NCI-H226 (cell line): ENCODE measurements around the gene PTGES2.
"Not testable (repeated sequence)": the region's sequence is repeated elsewhere in the genome, so short reads cannot be mapped to it uniquely, and the experiment has no call there.

Source experiments
- DNase-seq: peaks from one replicate; pipeline ENCODE4 v3.0.0-alpha.2; 2015

PTGES2 gene

DNA sequence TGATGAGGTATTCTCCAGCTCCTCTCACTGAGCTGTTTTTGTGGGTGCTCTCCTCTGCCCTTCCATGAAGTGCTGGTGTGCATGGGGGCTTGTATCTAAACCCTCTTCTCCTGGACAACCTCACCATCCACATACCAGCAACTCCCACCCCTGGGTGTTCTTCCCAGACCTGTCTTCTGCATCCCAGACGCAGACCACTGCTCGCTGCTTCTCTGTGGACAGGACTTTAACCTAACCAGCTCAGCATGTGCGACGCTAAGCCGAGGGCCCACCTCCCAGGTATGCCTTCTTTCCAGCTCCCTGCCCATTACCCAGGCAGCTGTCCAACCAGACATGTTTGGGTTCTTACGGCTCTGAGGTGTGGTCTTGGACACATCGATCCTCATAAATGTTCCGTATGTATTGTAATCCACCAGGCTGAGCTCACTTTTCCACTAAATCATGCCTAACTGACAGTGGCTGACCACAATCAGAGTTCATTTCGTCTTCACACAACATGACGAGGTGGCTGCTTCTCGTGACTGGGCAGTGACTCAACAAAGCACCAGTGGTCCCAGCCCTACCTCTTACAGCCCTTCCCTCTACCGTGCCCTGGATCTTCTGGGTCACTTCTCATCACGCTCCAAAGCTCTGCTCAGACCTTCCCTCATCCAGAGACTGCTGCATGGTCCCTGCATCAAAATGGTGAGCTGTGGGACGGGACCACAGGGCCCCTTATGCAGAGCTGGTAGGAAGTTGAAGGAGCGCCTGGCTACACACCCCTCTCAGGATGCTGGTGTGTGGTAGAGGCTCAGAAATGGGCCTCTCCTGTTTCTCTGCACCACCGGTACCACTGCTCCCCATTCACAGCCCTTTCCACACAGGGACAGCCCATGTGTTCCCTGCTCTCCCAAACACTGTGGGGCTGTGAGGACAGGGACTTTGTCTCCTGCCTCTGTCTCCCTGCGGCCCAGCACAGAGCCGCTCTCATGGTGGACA is 9.6 kb upstream of the PTGES2 start:
- no peak for DNase-seq

DNA sequence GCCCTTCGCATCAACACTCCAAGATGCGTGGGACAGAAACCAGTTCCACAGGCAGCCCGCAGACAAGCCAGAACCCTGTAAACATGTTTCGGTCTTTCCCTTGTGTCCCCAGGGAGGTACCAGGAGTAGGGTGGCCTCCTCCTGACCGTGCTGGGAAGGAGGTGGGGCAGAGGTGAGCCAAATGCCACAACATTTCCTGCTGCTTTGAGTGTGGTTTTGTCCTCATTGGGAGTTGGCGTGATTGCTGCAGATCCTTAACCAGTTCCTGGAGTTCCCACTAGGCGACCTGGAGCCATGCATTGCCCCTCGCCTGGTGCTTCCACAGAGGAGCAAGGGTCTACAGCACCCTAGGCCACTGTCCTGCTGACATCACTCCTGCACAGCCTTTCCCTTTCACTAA is 8.0 kb upstream of the PTGES2 start:
- not testable (repeated sequence) for DNase-seq

DNA sequence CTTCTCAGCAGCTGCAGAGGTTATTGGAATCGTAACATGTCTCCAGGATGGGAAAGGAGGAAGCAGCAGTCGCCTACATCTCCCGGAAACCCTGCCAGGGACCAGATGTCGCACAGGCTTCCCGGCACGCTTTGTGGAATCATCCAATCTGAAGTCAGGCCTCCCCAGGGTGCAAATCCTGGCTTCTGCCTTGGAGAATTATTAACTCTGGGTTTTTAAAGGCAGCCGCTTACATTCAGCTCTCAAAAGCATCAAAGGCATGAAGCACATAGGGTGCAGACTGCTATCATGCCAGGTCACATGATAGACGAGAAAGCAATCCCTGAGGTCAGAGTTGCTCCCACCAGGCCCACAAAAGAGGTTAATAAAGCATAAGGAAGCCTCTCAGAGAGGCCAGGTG is 4.6 kb upstream of the PTGES2 start:
- not testable (repeated sequence) for DNase-seq

DNA sequence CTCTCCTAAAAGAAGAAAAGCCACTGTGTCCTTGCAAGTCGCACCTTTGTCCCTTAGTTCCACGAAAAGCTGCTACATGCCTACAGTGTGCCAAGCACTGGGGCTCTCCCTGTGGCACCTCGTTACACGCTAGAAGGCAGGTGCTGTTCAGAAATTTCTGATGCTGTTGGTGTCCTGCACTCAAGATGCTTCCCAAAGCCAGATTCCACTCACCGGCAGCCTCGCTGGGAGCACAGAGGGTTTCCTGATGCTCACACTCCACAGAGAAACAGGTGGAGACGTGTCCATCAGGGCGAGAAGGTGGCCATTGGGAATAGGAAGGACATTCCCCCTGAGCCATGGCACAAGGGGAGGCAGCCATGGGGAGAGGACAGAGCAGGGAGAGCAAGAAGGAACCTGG is 3.8 kb upstream of the PTGES2 start:
- not testable (repeated sequence) for DNase-seq

DNA sequence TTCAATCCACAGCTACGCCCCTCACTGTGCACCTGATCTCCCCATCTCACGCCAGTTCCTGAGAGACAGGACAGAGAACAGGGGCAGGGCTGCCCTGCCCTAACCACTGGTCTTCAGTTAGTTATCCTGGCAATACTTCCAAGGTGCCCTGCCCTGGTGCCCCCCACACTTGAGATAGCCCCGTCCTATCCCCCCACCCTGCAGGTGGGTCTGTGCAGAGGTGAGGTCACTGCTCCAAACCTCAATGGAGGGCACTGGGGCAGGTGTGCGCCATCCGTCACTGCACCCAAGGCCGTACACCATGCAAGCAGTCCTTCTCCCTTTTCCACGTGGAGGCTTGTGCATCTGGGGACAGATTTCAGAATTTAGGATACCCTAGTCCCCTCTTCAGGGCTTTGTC is 3.1 kb upstream of the PTGES2 start:
- DNase-seq = not testable (repeated sequence)

DNA sequence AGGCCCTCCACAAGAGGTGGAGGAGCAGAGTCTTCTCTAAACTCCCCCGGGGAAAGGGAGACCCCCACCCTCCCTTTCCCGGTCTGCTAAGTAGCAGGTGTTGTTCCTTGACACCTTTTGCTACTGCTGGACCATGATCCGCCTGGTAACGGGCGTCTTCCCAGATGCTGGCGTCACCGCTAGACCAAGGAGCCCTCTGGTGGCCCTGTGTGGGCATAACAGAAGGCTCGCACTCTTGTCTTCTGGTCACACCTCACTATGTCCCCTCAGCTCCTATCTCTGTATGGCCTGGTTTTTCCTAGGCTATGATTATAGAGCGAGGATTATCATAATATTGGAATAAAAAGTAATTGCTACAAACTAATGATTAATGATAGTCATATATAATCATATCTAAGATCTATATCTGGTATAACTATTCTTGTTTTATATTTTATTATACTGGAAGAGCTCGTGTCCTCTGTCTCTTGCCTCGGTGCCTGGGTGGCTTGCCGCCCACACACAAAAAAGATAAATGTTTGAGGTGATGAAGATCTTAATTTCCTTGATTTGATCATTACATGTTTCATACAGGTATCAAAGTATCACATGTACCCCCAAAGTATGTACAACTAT is 2.6 kb upstream of the PTGES2 start:
- DNase-seq = not testable (repeated sequence)

DNA sequence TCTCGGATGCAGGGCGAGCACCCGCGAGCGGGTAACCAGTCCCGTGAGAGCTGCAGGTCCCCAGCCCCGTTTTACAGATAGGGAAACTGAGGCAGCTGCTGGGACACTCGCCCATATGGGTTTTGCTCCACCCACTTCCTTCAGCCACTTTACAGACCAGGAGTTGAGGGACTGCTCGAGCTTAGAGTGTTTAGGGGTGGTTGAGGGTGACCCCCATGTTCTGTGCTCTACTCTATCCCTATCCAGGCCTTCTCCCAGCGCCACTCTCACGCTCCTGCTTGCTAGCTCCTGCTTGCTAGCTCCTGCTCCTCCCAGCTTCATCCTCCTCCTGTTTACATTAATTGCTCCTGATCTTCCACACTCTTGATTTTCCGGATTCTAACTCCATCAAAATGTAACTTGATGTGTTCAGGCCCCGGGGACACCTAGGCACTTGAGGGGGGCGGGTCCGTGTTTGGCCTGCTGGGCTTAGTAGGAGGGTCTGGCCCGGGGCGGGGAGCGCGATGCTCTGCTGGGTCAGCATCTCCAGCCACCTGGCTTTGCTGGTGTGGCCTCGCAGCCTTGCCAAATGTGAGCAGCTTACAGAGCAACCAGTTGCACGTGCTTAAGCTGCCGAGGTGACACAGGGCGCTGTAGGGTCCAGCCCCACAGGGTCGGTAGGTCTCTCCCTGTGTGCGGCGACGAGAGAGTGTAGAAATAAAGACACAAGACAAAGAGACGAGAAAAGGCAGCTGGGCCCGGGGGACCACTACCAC is 1.5 kb upstream of the PTGES2 start:
- DNase-seq = no peak

DNA sequence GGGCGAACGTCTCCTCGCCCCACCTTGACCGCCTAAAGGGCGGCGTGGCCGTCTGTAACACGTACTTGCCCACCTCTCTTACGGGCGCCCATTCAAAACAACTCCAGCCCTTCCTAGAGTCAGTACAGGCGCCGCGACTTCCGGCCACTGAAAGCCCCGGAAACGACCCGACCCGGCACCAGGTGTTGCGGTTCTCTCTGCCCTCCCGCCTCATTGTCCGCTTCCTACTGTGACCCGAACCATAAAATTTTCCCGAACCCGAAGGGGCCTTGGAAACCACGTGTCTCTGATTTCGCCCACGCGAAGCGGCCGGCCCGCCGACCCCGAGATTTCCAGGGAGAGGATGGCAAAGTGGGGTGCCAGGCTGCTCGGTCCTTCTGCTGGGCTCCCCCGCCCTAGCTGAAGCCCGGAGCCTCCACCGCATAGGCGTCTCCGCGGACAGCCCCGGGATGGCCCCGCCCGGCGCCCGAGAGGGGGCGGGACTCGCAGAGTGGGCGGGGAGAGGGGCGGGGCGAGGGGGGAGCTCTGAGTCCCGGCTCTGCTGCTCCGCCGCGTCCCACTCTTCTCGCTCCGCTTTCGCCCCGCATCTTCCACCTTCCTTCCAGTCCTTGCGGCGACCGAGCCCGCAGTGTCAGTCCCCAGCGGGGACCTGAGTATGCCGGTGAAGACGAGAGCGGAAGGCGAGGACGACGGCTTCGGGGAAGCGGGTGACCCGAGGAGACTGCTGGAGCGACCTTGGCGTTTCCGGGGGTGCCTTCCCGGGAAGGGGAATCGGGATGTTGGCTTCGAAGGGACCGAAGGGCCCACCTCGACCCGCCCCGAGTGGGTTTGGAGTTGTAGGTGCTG is 684 bp upstream of the PTGES2 start:
- peak; percentile 87 for DNase-seq

DNA sequence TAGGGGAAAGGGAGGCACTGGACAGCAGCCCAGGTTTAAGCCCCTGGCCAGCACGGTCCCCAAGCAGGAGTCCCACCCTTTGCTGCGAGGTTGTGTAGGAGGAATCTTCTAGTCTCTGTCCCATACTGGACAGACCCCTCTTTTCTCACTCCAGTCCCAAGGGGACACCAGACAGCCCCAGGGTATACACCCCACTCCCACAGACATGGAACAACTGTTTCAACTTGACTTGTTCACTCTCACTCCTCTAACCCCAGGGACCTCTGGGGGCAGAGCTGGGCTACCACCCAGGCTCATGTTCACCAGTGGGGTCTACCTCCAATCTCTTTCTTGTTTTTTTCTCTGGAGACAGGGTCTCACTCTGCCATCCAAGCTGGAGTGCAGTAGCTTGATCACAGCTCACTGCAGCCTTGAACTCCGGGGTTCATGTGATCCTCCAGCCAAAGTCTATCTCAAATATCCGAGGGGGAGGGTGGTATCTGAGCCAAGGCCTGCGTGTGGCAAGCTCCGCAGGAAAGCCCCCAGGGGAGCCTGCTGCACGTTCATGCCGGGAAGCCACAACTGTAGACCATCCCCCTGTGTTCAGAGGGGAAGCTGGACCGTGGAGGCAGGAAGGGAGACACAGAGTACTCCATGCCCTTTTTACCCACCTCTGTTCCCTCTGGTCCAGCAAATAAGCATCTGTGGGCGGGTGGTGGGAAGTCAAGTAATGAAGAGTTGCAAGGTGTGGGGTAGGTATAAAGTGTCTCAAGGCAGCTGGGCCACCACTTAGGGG is 1.8 kb downstream of the PTGES2 start:
- DNase-seq = no peak

DNA sequence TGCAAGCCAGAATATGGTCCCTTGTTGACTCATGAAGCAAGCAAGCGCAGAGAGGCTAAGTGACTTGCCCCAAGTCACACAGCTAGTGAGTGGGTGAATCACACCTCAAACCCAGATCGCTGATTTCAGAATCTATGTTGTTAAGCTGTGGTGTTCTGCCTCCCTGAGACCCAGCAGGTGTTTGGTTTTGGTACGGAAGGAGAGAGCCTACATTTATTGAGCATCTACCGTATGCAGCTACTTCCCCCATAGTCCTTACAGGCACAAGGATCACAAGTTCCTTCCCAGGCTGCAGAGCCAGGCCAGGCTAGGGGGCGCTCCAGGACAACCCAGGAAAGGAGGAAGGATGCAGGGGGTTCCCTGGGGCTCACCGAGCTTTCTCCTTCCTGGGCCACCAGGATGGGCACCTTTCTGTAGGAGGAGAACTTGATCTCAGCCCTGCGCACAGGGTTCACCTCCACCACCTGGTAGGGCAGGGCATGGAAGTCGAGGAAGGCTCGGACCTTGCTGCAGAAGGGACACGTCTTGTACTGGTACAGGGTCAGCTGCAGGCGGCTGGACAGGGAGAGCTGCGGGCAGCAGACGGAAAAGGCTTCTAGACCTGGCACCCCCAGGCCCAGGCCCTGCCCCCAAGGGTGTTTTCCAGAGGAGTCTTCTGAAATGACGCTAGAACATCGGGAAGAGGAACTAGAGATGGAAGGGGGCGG is 2.5 kb downstream of the PTGES2 start:
- peak; percentile 29 for DNase-seq

DNA sequence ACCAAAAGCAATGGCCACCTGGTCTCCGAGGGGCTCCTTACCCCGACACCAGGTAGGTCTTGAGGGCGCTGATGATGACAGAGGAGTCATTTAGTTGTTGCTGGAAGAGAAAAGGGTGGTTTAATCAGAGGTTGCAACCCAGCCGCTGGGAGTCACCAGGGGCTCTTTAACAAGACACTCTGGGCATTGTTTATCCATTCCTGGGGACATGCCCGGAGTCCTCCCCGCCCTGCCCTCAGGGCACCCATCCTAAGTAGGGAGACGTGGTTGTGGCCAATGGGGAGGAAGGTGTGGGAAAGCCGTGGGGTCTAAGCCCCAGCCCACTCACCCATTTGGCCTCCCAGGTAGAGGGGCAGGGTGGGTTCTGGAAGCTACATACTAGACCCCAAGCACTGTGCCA is 3.1 kb downstream of the PTGES2 start:
- no peak for DNase-seq

DNA sequence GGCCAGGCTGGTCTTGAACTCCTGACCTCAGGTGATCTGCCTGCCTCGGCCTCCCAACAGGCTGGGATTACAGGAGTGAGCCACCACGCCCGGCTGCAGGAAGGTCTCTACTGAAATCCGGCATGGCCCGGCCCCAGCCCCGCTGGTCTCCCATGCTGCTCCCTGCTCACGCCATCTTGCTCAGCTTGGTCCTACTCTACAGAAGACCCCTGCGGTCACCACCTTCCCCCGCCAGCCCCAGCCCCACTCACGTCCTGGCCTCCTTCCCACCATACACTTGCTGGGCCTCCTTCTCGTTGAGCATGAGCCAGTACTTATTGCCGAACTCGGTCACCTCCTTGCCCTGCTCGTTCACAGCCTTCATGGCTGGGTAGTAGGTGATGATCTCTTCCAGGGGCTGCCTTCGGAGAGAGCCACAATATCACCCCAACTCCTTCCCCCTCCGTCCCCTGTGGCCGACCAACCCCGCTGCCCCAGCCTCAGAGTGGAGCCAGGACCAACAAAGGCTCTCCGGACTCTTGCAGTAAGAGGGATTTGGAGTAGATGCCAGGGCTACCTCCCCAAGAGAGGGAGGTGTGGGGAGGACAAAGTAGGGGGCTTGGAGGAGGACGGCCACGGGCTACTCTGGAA is 4.0 kb downstream of the PTGES2 start:
- no peak for DNase-seq

DNA sequence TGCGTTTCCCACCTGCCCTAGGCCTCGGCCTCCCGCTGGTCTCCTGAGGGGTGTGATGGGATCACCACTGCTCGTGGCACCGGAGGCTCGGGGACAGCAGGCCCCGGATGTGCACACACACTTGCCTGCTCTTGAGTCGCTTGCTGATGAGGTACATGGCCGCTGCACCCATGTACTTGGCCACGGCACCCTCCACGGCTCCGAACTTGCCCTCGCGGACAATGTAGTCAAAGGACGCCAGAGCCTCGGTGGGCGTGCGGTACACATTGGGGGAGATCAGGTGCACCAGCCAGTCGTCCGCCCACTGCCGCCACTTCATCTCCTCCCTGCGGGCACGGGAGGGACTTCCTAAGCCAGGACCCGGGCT is 4.7 kb downstream of the PTGES2 start:
- no peak for DNase-seq

DNA sequence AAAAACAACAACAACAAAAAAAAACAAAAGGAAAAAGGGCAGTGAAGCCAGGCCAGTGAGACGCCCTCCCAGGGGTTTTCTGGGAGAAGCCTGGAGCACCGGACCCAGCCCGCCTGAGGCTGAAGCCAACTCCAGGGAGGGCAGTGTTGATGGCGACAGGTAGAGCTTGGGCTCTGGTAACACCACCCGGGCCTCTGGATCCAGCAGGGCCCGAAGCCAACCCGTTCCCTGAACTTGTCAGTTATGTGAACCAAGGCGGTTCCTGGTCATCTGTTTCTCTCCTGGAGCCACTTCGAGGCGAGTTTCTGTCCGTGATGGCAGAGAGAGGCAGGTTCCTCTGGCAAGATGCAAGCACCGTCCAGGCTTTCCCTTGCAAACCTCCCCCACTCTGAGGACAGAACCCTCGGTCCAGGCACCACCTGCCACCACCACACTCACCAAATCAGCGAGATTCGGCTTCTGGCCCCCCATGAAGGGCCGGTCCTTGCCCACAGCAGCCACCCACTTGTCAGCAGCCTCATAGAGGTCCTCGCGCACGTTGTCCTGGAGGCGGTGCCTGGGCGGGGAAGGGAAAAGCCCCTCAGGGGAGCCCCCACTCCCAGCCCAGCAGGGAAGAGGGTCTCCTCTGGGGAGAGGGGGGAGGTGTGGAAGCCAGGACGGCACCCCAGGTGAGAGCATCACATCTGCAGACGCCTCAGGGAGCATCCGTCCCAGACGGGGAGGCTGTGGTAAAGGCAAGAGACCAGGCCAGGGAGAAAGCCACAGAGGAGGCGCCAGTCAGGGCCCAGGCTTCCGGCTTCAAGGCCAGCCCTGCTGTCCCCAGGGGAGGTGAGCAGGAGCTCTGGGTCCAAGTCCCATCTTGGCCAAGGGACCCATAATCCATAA is 5.4 kb downstream of the PTGES2 start:
- DNase-seq = no peak

DNA sequence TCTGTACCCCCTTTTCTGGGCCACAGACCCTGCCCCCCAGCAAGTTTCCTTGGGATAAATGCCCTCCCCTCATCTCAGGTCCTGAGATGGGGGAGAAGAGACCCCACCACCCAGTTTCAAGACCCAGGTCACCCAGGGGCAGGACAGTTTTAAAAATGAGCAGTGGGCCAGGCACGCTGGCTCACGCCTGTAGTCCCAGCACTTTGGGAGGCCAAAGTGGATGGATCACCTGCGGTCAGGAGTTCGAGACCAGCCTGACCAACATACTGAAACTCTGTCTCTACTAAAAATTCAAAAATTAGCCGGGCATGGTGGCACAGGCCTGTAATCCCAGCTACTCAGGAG is 6.1 kb downstream of the PTGES2 start:
- DNase-seq = no peak

DNA sequence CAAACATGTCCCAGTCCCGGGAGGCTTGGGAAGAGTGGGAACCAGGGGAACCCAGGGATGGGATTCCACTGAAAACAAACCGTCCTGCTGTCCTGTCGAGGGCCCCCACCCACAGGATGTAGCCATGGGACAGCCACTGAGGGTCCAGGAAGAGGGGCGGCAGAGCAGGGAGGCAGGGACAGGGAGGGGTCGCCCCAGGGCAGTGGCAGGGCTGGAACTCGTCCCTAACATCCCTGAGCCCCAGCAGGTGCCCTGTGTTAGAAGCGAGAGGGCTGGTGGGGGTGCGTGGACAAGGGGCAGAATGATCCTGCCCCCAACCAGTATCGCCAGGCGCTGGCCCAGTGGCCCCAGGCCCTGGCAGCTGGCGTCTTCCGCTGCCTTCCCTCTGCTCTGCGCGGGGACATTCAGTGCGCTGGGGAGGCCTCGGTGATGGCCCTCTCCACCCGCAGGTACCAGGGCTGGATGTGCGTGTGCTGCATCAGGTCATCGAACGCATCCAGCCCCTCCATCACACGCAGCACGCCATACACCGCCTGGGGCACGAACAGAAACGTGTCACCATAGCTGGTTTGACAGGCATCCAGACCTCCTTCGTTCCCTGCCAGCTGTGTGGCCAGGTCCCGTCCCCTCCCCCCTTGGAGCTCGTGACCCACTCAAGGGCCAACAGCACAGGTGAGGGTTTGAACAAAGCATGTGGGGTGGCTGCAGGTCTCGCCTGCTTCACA is 6.6 kb downstream of the PTGES2 start:
- no peak for DNase-seq

DNA sequence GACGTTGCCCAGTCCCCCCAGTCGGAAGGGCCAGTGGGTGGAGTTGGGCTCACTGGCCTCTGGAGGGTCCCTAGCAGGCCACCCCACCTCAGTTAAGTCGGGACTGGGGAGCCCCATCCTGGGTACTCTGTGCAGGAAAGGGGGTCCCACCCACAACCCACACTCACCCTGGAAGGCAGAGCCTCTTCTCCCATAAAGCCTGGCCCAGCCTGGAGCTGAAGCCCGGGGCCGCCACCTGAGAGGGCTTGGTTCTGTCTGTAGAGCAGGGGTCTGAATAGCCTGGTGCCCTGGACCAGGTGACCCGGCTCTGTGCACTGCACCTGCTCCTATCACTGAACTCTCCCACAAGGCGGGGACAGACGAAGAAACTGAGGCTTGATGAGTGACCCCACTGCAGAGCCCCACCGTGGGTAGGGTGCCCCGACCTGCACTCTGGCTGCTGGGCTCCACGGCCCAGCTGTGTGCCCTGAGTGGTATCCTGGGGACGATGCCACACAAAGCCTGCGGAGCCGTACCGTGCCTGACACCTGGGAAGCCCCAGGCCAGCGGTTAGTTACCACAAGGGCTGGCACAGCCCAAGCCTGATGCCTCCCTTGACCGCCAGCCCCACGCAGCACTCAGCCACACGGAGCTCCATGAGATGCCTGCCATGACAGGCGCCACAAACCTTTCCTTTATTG is 7.3 kb downstream of the PTGES2 start:
- no peak for DNase-seq

DNA sequence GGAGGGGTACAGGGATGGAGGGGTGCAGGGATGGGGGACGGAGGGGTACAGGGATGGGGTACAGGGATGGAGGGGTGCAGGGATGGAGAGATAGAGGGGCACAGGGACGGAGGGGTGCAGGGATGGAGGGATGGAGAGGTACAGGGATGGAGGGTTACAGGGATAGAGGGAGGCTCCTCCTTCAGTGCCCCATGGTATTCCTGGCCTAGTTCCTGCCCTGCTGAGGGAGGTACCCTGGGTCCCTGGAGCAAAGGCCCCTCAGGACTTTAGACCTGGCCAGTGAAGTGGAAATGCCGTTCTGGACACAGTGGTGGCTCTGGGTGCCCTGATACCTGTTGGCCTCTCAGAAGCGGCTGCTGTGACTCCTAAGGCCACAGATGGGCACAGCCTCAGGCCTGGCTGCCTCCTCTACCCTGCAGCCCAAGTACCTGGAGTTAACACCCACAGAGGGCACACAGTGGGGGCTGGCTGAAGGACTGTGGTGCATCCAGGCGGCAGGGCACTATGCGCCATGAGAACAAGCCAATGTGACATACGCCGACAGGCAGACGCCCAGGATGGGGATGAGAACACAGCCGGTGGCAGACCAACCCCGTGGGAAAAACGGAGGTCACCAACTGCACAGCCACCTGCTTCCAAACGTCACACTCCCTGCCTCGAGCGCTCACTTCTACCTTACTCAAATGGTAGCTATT is 8.4 kb downstream of the PTGES2 start:
- DNase-seq = no peak
